Effector memory CD4-positive, alpha-beta T cell (primary cell): ENCODE data around the gene RFTN2.
"Not testable (repeated sequence)": the region's sequence is repeated elsewhere in the genome, so short reads cannot be mapped to it uniquely, and the experiment has no call there.

Experiments used
- DNase-seq, 3 donors: peaks; one replicate each; pipeline ENCODE4 v3.0.0-alpha.2; 2020
- H3K27ac ChIP-seq: 2 replicates; pipeline ENCODE4 v1.7.0; 2013; ENCODE audit warnings: mild to moderate bottlenecking, low read length, moderate library complexity; ENCODE audit not compliant: insufficient read depth, poor library complexity, severe bottlenecking
- H3K27me3 ChIP-seq: replicated peaks from 2 replicates; pipeline ENCODE4 v1.7.0; 2013; ENCODE audit warnings: mild to moderate bottlenecking, low read length; ENCODE audit not compliant: insufficient read depth, control insufficient read depth, poor library complexity, severe bottlenecking
- H3K36me3 ChIP-seq: 2 replicates; pipeline ENCODE4 v1.7.0; 2013; ENCODE audit warnings: mild to moderate bottlenecking, low read length, moderate library complexity; ENCODE audit not compliant: control insufficient read depth, insufficient read depth
- H3K4me1 ChIP-seq: 2 replicates; pipeline ENCODE4 v1.7.0; 2013; ENCODE audit warnings: low read length, mild to moderate bottlenecking; ENCODE audit not compliant: control insufficient read depth, insufficient read depth, poor library complexity, severe bottlenecking
- H3K4me3 ChIP-seq: 2 replicates; pipeline ENCODE4 v1.7.0; 2013; ENCODE audit warnings: low read length, low read depth, mild to moderate bottlenecking; ENCODE audit not compliant: insufficient read depth, poor library complexity, severe bottlenecking
- H3K9me3 ChIP-seq: 2 replicates; pipeline ENCODE4 v1.7.0; 2013; ENCODE audit warnings: mild to moderate bottlenecking, low read length, moderate library complexity; ENCODE audit not compliant: control insufficient read depth

Gene RFTN2

GRCh38 chr2:197558393-197558792, 117.0 kb downstream of the RFTN2 start:
- H3K4me1 ChIP-seq = no peaks in the 10 kb centered on the region

DNA sequence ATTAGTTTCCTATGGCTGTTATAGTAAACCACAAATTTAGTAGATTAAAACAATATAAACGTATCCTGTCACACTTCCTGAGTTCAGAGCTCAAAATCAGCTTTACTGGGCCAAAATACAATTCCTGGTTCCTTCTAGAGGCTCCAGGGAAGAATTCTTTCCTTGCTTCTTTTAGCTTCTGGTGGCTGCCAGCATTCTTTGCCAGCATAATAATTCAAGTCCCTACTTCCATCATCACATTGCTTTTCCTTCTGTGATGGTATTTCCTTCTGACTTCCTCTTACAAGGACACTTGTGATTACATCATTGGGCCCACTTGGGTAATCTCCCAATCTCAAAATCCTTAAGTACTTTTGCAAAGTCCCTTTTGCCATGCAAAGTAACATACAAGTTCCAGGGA, 118.9 kb downstream of the RFTN2 start:
- Histone ChIP-seq H3K36me3 (peaks cover 9% of the 10 kb centered on the region), H3K9me3 (no peaks in the 10 kb centered on the region)
- no peak for DNase-seq

More at GRCh38 chr2:197558393-197558792, 117.0 kb downstream of the RFTN2 start:
- Histone ChIP-seq H3K9me3 (no peaks in the 10 kb centered on the region), H3K36me3 (no peaks in the 10 kb centered on the region), H3K27ac (no peak overlapping the region), H3K4me3 (no peak overlapping the region), H3K27me3 (no peaks in the 10 kb centered on the region)
- no peak for DNase-seq

GRCh38 chr2:197555467-197555866, 119.9 kb downstream of the RFTN2 start:
- no peaks in the 10 kb centered on the region for H3K9me3 ChIP-seq
- no peaks in the 10 kb centered on the region for H3K4me1 ChIP-seq
- no peak overlapping the region for H3K27ac ChIP-seq
- DNase-seq = no peak
- H3K27me3 ChIP-seq = no peaks in the 10 kb centered on the region
- no peak overlapping the region for H3K4me3 ChIP-seq
- peaks cover 17% of the 10 kb centered on the region for H3K36me3 ChIP-seq

More for the DNA sequence above, 118.9 kb downstream of the RFTN2 start:
- Histone ChIP-seq H3K4me1 (no peaks in the 10 kb centered on the region), H3K4me3 (no peak overlapping the region), H3K27me3 (no peaks in the 10 kb centered on the region), H3K27ac (no peak overlapping the region)

DNA sequence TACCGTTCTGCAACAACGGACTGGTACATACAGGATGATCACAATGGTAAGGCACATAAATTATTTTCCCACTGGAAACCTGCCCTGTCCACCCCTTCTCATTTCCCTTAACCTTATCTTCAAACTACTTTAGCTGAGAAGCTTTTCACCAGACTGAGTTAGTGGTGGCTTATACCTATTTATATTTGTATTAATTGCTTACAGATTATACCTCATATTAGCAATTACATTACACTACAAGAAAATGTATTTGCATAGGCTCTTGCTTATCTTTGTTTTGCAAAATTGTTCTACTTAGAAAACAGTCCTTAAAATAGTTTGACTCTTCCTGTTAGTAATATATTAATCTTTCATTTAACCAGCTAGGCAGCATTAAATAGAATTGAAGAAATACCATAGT, 124.1 kb downstream of the RFTN2 start:
- DNase-seq, H3K27ac ChIP-seq, H3K4me1 ChIP-seq, H3K4me3 ChIP-seq, H3K27me3 ChIP-seq, H3K9me3 ChIP-seq: not testable (repeated sequence)
- peaks cover 29% of the 10 kb centered on the region for H3K36me3 ChIP-seq

GRCh38 chr2:197548582-197548981, 126.8 kb downstream of the RFTN2 start:
- no peak for DNase-seq
- Histone ChIP-seq H3K36me3 (peaks cover 31% of the 10 kb centered on the region), H3K27me3 (no peaks in the 10 kb centered on the region), H3K4me3 (no peak overlapping the region), H3K9me3 (no peaks in the 10 kb centered on the region), H3K4me1 (no peaks in the 10 kb centered on the region), H3K27ac (no peak overlapping the region)

DNA sequence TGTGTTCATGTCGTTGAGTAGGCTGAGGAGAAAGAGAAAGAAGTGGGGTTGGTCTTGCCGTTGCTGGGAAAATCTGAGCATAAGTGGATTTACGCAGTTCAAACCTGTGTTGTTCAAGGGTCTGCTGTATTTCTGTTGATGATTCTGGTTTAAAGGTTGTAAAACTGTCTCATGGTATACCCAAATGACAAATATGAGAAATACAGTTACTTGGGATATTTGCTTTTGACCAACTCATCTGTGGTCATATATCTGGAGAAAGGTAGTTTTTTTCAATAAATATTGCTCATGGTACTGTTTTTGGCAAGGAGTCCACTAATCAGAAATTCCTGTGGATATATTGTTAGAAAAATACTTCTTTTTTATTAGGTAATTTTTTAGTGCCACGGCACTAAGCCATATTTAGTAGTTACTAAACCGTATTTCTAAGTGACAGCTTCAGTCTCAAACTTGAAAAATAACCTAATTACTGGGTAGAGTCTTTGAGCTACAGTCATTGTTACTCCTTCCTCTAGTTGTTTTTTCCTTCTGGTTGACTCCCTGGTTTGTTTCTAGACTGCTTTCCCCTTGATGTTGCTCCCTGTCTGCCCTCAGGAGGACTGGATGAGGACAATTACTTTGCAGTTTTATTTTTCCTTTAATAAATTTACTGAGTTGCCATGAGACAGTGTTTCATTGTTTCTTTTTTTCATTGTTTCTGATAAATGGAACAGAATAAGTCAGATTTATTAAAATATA, 128.1 kb downstream of the RFTN2 start:
- DNase-seq = no peak
- no peaks in the 10 kb centered on the region for H3K27me3 ChIP-seq
- no peaks in the 10 kb centered on the region for H3K9me3 ChIP-seq
- no peaks in the 10 kb centered on the region for H3K4me1 ChIP-seq
- H3K27ac ChIP-seq = no peak overlapping the region
- H3K4me3 ChIP-seq = no peak overlapping the region
- peaks cover 37% of the 10 kb centered on the region for H3K36me3 ChIP-seq

DNA sequence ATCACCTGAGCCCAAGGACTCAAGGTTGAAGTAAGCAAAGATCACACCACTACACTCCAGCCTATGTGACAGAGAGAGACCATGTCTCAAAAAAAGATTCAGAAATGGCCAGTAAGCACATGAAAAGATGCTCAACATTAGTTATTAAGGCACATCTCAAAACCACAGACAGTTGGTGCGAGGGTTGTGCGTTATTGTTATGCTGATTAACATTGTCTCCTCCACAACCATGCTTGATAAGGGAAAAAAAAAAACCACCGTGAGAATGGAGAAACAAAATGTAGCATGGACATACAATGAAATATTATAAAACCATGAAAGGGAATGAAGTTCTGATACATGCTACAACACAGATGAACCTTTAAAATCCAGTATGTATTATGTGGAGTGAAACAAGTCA, 132.2 kb downstream of the RFTN2 start:
- DNase-seq = no peak
- H3K27me3 ChIP-seq = no peaks in the 10 kb centered on the region
- H3K27ac ChIP-seq = no peak overlapping the region
- H3K36me3 ChIP-seq = peaks cover 45% of the 10 kb centered on the region
- no peaks in the 10 kb centered on the region for H3K9me3 ChIP-seq
- H3K4me3 ChIP-seq = no peak overlapping the region
- H3K4me1 ChIP-seq = no peaks in the 10 kb centered on the region

GRCh38 chr2:197539734-197540133, 135.7 kb downstream of the RFTN2 start:
- peaks cover 50% of the 10 kb centered on the region for H3K36me3 ChIP-seq
- H3K4me1 ChIP-seq = peaks cover 1% of the 10 kb centered on the region
- no peak for DNase-seq
- H3K4me3 ChIP-seq = no peak overlapping the region
- H3K9me3 ChIP-seq = no peaks in the 10 kb centered on the region
- no peak overlapping the region for H3K27ac ChIP-seq
- H3K27me3 ChIP-seq = no peaks in the 10 kb centered on the region

- H3K9me3 ChIP-seq = no peaks in the 10 kb centered on the region
- no peak overlapping the region for H3K27ac ChIP-seq
- peaks cover 3% of the 10 kb centered on the region for H3K4me1 ChIP-seq
- no peak overlapping the region for H3K4me3 ChIP-seq
- no peaks in the 10 kb centered on the region for H3K27me3 ChIP-seq
- peaks cover 46% of the 10 kb centered on the region for H3K36me3 ChIP-seq
- DNase-seq = no peak
Observed at GRCh38 chr2:197538412-197538811, 137.0 kb downstream of the RFTN2 start.
